Chondrocyte (in vitro differentiated cells): ENCODE data around the gene UBE2G2. TPM values are rescaled to one million over a fixed set of nuclear protein-coding genes. Genes with fewer than 3 reads are reported as not detected.

ENCODE experiments used
- DNase-seq: peaks from one replicate; pipeline ENCODE4 v3.0.0; 2021; ENCODE audit warnings: mixed read lengths, low spot score
- H3K27ac Mint-ChIP-seq: one replicate; pipeline ENCODE4 v1.8.0; 2021; ENCODE audit warnings: mild to moderate bottlenecking, moderate library complexity, mixed read lengths; ENCODE audit not compliant: unreplicated experiment
- H3K27me3 Mint-ChIP-seq: 2 replicates; pipeline ENCODE4 v1.8.0; 2021; ENCODE audit warnings: low read depth, mixed read lengths
- H3K36me3 Mint-ChIP-seq: 2 replicates; pipeline ENCODE4 v1.8.0; 2021; ENCODE audit warnings: low read depth, mixed read lengths
- H3K4me1 Mint-ChIP-seq: 2 replicates; pipeline ENCODE4 v1.8.0; 2021; ENCODE audit warnings: low read depth, mild to moderate bottlenecking, mixed read lengths
- H3K4me3 Mint-ChIP-seq: one replicate; pipeline ENCODE4 v1.8.0; 2021; ENCODE audit warnings: mild to moderate bottlenecking, moderate library complexity, mixed read lengths; ENCODE audit not compliant: unreplicated experiment
- H3K9me3 Mint-ChIP-seq: 2 replicates; pipeline ENCODE4 v1.8.0; 2021; ENCODE audit warnings: low read depth, mixed read lengths
- CTCF ChIP-seq: fragments of 200-600 bp; sonication (generic); IDR thresholded peaks from 2 replicates; pipeline ENCODE4 v1.5.0; 2021; ENCODE audit warnings: antibody characterized with exemption, mild to moderate bottlenecking, moderate library complexity
- total RNA-seq: library from RNA; stranded (reverse); gene quantifications from 3 replicates; pipeline ENCODE4 v1.2.1, GENCODE V29; 2021

UBE2G2 gene
- total RNA-seq, 1 donor from 2014 or later, result 48.5 TPM

- H3K36me3 Mint-ChIP-seq, result peaks cover 3% of the 10 kb centered on the region
- no peak overlapping the region for H3K4me3 Mint-ChIP-seq
- H3K9me3 Mint-ChIP-seq, result no peaks in the 10 kb centered on the region
- peaks cover 9% of the 10 kb centered on the region for H3K4me1 Mint-ChIP-seq
- H3K27ac Mint-ChIP-seq, result no peak overlapping the region
- TF ChIP-seq CTCF, result no peak
- no peak for DNase-seq
- H3K27me3 Mint-ChIP-seq, result peaks cover 37% of the 10 kb centered on the region
These were observed 65.8 kb downstream of the UBE2G2 start for GRCh38 chr21:44735821-44736220.

GRCh38 chr21:44734841-44735240 lies 66.8 kb downstream of the UBE2G2 start:
- Mint-ChIP-seq H3K27ac (no peak overlapping the region), H3K4me1 (peaks cover 9% of the 10 kb centered on the region), H3K4me3 (no peak overlapping the region), H3K9me3 (no peaks in the 10 kb centered on the region), H3K27me3 (peaks cover 34% of the 10 kb centered on the region), H3K36me3 (peaks cover 3% of the 10 kb centered on the region)
- TF ChIP-seq CTCF, result no peak
- DNase-seq, result no peak

- H3K27ac Mint-ChIP-seq, result no peak overlapping the region
- peaks cover 34% of the 10 kb centered on the region for H3K27me3 Mint-ChIP-seq
- TF ChIP-seq CTCF, result no peak
These were observed 67.4 kb downstream of the UBE2G2 start for GRCh38 chr21:44734026-44734745.

GRCh38 chr21:44732956-44733355 lies 68.7 kb downstream of the UBE2G2 start:
- no peak for TF ChIP-seq CTCF
- no peak for DNase-seq
- Mint-ChIP-seq H3K4me3 (no peak overlapping the region), H3K9me3 (no peaks in the 10 kb centered on the region), H3K27ac (no peak overlapping the region), H3K4me1 (peaks cover 9% of the 10 kb centered on the region), H3K27me3 (peaks cover 31% of the 10 kb centered on the region), H3K36me3 (peaks cover 3% of the 10 kb centered on the region)

More at GRCh38 chr21:44734026-44734745, 67.4 kb downstream of the UBE2G2 start:
- H3K4me1 Mint-ChIP-seq, result peaks cover 9% of the 10 kb centered on the region
- no peak for DNase-seq
- peaks cover 3% of the 10 kb centered on the region for H3K36me3 Mint-ChIP-seq
- no peaks in the 10 kb centered on the region for H3K9me3 Mint-ChIP-seq
- H3K4me3 Mint-ChIP-seq, result no peak overlapping the region

GRCh38 chr21:44732263-44732662 lies 69.4 kb downstream of the UBE2G2 start:
- H3K27me3 Mint-ChIP-seq, result peaks cover 32% of the 10 kb centered on the region
- H3K4me1 Mint-ChIP-seq, result peaks cover 9% of the 10 kb centered on the region
- H3K4me3 Mint-ChIP-seq, result no peak overlapping the region
- peaks cover 3% of the 10 kb centered on the region for H3K36me3 Mint-ChIP-seq
- no peak for TF ChIP-seq CTCF
- H3K9me3 Mint-ChIP-seq, result no peaks in the 10 kb centered on the region
- DNase-seq, result no peak
- H3K27ac Mint-ChIP-seq, result no peak overlapping the region
